Transverse colon (tissue), 4 donors: ENCODE measurements around the gene MYO1C.

ENCODE experiments used
- EP300 ChIP-seq: sonication (generic); formaldehyde crosslinking; IDR thresholded peaks from one replicate; pipeline ENCODE4 v1.6.1; 2017; ENCODE audit warnings: antibody characterized with exemption, low read depth
- POLR2A ChIP-seq: fragments of 450-650 bp; IDR thresholded peaks from one replicate; pipeline ENCODE4 v1.6.1; 2016; ENCODE audit warnings: antibody characterized with exemption, mild to moderate bottlenecking, moderate library complexity
- POLR2AphosphoS5 ChIP-seq, 3 donors: sonication (generic); formaldehyde crosslinking; IDR thresholded peaks; one replicate each; pipeline ENCODE4 v1.6.1; 2016; ENCODE audit warnings: antibody characterized with exemption in 3 of 3
- TF ChIP-seq, protein P1 (sequence below), 5 experiments: fragments of 200-600 bp in 3 of 5; fragments of 450-650 bp in 2 of 5; sonication (generic) in 3 of 5; IDR thresholded peaks; 1 replicate in 2 of 5; 2 replicates in 3 of 5; pipeline ENCODE4 v1.5.1; 2016 to 2017; ENCODE audit warnings: antibody characterized with exemption in 5 of 5, inconsistent platforms in 3 of 5, mild to moderate bottlenecking in 2 of 5, moderate library complexity in 1 of 5

GRCh38 chr17:1532836-1533602, 40.5 kb upstream of the MYO1C start:
- TF ChIP-seq, protein P1, sequence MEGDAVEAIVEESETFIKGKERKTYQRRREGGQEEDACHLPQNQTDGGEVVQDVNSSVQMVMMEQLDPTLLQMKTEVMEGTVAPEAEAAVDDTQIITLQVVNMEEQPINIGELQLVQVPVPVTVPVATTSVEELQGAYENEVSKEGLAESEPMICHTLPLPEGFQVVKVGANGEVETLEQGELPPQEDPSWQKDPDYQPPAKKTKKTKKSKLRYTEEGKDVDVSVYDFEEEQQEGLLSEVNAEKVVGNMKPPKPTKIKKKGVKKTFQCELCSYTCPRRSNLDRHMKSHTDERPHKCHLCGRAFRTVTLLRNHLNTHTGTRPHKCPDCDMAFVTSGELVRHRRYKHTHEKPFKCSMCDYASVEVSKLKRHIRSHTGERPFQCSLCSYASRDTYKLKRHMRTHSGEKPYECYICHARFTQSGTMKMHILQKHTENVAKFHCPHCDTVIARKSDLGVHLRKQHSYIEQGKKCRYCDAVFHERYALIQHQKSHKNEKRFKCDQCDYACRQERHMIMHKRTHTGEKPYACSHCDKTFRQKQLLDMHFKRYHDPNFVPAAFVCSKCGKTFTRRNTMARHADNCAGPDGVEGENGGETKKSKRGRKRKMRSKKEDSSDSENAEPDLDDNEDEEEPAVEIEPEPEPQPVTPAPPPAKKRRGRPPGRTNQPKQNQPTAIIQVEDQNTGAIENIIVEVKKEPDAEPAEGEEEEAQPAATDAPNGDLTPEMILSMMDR (IDR thresholded peaks at IDR 0.05) = peak in 4 of 5 experiments; percentile 14 to 24 (median 20)
- TF ChIP-seq POLR2A = no peak
- no peak for TF ChIP-seq EP300
- no peak for TF ChIP-seq POLR2AphosphoS5 (IDR thresholded peaks at IDR 0.05)
